GM21447 (cell line): ENCODE results near the gene CAPNS2.
"Not testable (repeated sequence)": the region's sequence is repeated elsewhere in the genome, so short reads cannot be mapped to it uniquely, and the experiment has no call there.

ENCODE experiments used
- ATAC-seq: cut with Tn5 transposase; IDR thresholded peaks from one replicate; pipeline ENCODE4 v1.9.1; 2021; ENCODE audit not compliant: unreplicated experiment

CAPNS2 gene

GRCh38 chr16:55567382-55567781 is 898 bp downstream of the CAPNS2 start:
- no peak for ATAC-seq

- ATAC-seq, result no peak
These were observed 1.7 kb downstream of the CAPNS2 start for GRCh38 chr16:55568207-55568606.

- ATAC-seq, result no peak
These were observed 2.5 kb downstream of the CAPNS2 start for GRCh38 chr16:55569025-55569424.

GRCh38 chr16:55570159-55570558 is 3.7 kb downstream of the CAPNS2 start:
- ATAC-seq, result no peak

GRCh38 chr16:55571191-55571897 is 4.9 kb downstream of the CAPNS2 start:
- no peak for ATAC-seq

- ATAC-seq, result no peak
These were observed 6.0 kb downstream of the CAPNS2 start for GRCh38 chr16:55572439-55572838.

GRCh38 chr16:55574811-55575210 is 8.3 kb downstream of the CAPNS2 start:
- ATAC-seq, result no peak

GRCh38 chr16:55575496-55575895 is 9.0 kb downstream of the CAPNS2 start:
- ATAC-seq, result no peak

- no peak for ATAC-seq
These were observed 9.9 kb downstream of the CAPNS2 start for GRCh38 chr16:55576384-55576783.

GRCh38 chr16:55577887-55578286 is 11.4 kb downstream of the CAPNS2 start:
- no peak for ATAC-seq

GRCh38 chr16:55585631-55586030 is 19.1 kb downstream of the CAPNS2 start:
- ATAC-seq, result no peak

GRCh38 chr16:55588799-55589198 is 22.3 kb downstream of the CAPNS2 start:
- no peak for ATAC-seq

GRCh38 chr16:55592306-55592705 is 25.8 kb downstream of the CAPNS2 start:
- no peak for ATAC-seq

GRCh38 chr16:55597928-55598327 is 31.4 kb downstream of the CAPNS2 start:
- ATAC-seq, result no peak

- no peak for ATAC-seq
These were observed 39.4 kb downstream of the CAPNS2 start for GRCh38 chr16:55605754-55606336.

GRCh38 chr16:55613613-55614335 is 47.3 kb downstream of the CAPNS2 start:
- ATAC-seq, result no peak

- ATAC-seq, result no peak
These were observed 48.6 kb downstream of the CAPNS2 start for GRCh38 chr16:55615071-55615470.

GRCh38 chr16:55615670-55616069 is 49.2 kb downstream of the CAPNS2 start:
- ATAC-seq, result not testable (repeated sequence)
